Raji (cell line): Measurements from ENCODE around the gene TBC1D3B.

Experiments used
- POLR2A ChIP-seq: IDR thresholded peaks from 2 replicates; pipeline ENCODE4 v1.6.1; 2011; ENCODE audit warnings: low read depth, low read length, control low read depth; ENCODE audit not compliant: insufficient read depth

TBC1D3B gene

GRCh38 chr17:36193216-36193775 lies 16.9 kb upstream of the TBC1D3B start:
- TF ChIP-seq POLR2A: no peak

GRCh38 chr17:36188891-36189306 lies 12.5 kb upstream of the TBC1D3B start:
- peak; percentile 25; the same call in 1 of the 2 replicates for TF ChIP-seq POLR2A

- TF ChIP-seq POLR2A: no peak
Measured at GRCh38 chr17:36185416-36185815, 9.0 kb upstream of the TBC1D3B start.

- TF ChIP-seq POLR2A: no peak
Measured at GRCh38 chr17:36184023-36184765, 7.8 kb upstream of the TBC1D3B start.

GRCh38 chr17:36183001-36183971 lies 6.8 kb upstream of the TBC1D3B start:
- TF ChIP-seq POLR2A: no peak

GRCh38 chr17:36182176-36183000 lies 6.0 kb upstream of the TBC1D3B start:
- no peak for TF ChIP-seq POLR2A

GRCh38 chr17:36153895-36154610 lies 22.4 kb downstream of the TBC1D3B start:
- no peak for TF ChIP-seq POLR2A

GRCh38 chr17:36152639-36153120 lies 23.8 kb downstream of the TBC1D3B start:
- TF ChIP-seq POLR2A: no peak

GRCh38 chr17:36151891-36152638 lies 24.4 kb downstream of the TBC1D3B start:
- no peak for TF ChIP-seq POLR2A

GRCh38 chr17:36149296-36149820 lies 27.1 kb downstream of the TBC1D3B start:
- TF ChIP-seq POLR2A: no peak

GRCh38 chr17:36148559-36149295 lies 27.7 kb downstream of the TBC1D3B start:
- TF ChIP-seq POLR2A: no peak

GRCh38 chr17:36147601-36148000 lies 28.8 kb downstream of the TBC1D3B start:
- no peak for TF ChIP-seq POLR2A

- no peak for TF ChIP-seq POLR2A
Measured at GRCh38 chr17:36144981-36145729, 31.3 kb downstream of the TBC1D3B start.
